A549 (cell line): ENCODE results near the gene SEMA5A. TPM values are rescaled to one million over a fixed set of nuclear protein-coding genes. Genes with fewer than 3 reads are reported as not detected.

Experiments
- ATAC-seq, 2 experiments: fragments of 200-7000 bp in 1 of 2; fragments of >200 bp in 1 of 2; cut with Nextera tagmentation in 1 of 2; cut with Tn5 transposase in 1 of 2; 3 replicates each; pipeline versions ENCODE4 v1.8.0 to v1.9.1; 2018 to 2020; ENCODE audit warnings: mild to moderate bottlenecking in 1 of 2, moderate library complexity in 1 of 2
- CTCF ChIA-PET: fragments of 300-600 bp; sonication (Branson Sonifier 250); formaldehyde crosslinking; extraction: SDS; loops from one replicate; lab custom pipeline; 2021; ENCODE audit warnings: antibody characterized with exemption, inconsistent platforms; lab: Yijun Ruan, JAX
- POLR2A ChIA-PET: fragments of 350-600 bp; formaldehyde crosslinking; extraction: SDS; loops from one replicate; lab custom pipeline; 2021; ENCODE audit warnings: antibody characterized with exemption, inconsistent platforms; lab: Yijun Ruan, JAX
- DNase-seq, 2 experiments: peaks; one replicate each; pipeline versions ENCODE4 v3.0.0 to v3.0.0-alpha.2; 2011 to 2016; ENCODE audit warnings: low read depth in 1 of 2, low spot score in 1 of 2
- FAIRE-seq: peaks from 2 replicates; lab custom pipeline; 2011; peaks lifted over from hg19 to GRCh38; lab: Jason Lieb, UNC
- H3K27ac ChIP-seq, 2 experiments: fragments of >200 bp; sonication (Bioruptor Twin); formaldehyde crosslinking; 3 replicates each; pipeline ENCODE4 v1.5.1; 2016 to 2017
- H3K4me1 ChIP-seq: fragments of >200 bp; sonication (Bioruptor Twin); formaldehyde crosslinking; 3 replicates; pipeline ENCODE4 v1.6.1; 2016
- H3K4me2 ChIP-seq: fragments of >200 bp; sonication (Bioruptor Twin); formaldehyde crosslinking; 3 replicates; pipeline ENCODE4 v1.6.1; 2016
- H3K4me3 ChIP-seq: fragments of >200 bp; sonication (Bioruptor Twin); formaldehyde crosslinking; 3 replicates; pipeline ENCODE4 v1.5.1; 2016
- H3K9me3 ChIP-seq: fragments of >200 bp; sonication (Bioruptor Twin); formaldehyde crosslinking; 3 replicates; pipeline ENCODE4 v1.6.1; 2016
- CBX2 ChIP-seq: fragments of 200-600 bp; sonication (generic); IDR thresholded peaks from 2 replicates; pipeline ENCODE4 v1.6.1; 2016; ENCODE audit warnings: low read depth, mild to moderate bottlenecking, borderline replicate concordance
- CEBPB ChIP-seq, 2 experiments: fragments of >200 bp in 1 of 2; sonication (Bioruptor Twin) in 1 of 2; formaldehyde crosslinking in 1 of 2; IDR thresholded peaks; 2 replicates each; pipeline ENCODE4 v1.6.1; 2012 to 2016
- EP300 ChIP-seq, 2 experiments: fragments of >200 bp; sonication (Bioruptor Twin); formaldehyde crosslinking; IDR thresholded peaks; 2 replicates in 1 of 2; 3 replicates in 1 of 2; pipeline ENCODE4 v1.6.1; 2016 to 2017
- ESRRA ChIP-seq: fragments of 150-350 bp; IDR thresholded peaks from 2 replicates; pipeline ENCODE4 v1.6.1; 2014; ENCODE audit warnings: mild to moderate bottlenecking, low read length, borderline replicate concordance
- FOSL2 ChIP-seq, 2 experiments: fragments of 450-650 bp in 1 of 2; fragments of >200 bp in 1 of 2; sonication (Bioruptor Twin) in 1 of 2; formaldehyde crosslinking; IDR thresholded peaks; 2 replicates each; pipeline versions ENCODE4 v1.5.0 to v1.6.1; 2016 to 2020; ENCODE audit warnings: mild to moderate bottlenecking in 1 of 2, moderate library complexity in 1 of 2
- HMGXB4 ChIP-seq: fragments of 250-450 bp; sonication (Bioruptor Pico); IDR thresholded peaks from 2 replicates; pipeline ENCODE4 v1.5.0; 2021; ENCODE audit warnings: mild to moderate bottlenecking, moderate library complexity, borderline replicate concordance
- HOXA7 ChIP-seq: fragments of 250-450 bp; sonication (Bioruptor Pico); IDR thresholded peaks from 2 replicates; pipeline ENCODE4 v1.5.0; 2020; ENCODE audit warnings: mild to moderate bottlenecking, moderate library complexity
- HOXB5 ChIP-seq: fragments of 250-450 bp; sonication (Bioruptor Pico); IDR thresholded peaks from 2 replicates; pipeline ENCODE4 v1.5.0; 2020; ENCODE audit warnings: mild to moderate bottlenecking, moderate library complexity
- MAFK ChIP-seq: fragments of 450-650 bp; IDR thresholded peaks from 2 replicates; pipeline ENCODE4 v1.6.1; 2014; ENCODE audit not compliant: partially characterized antibody
- MYC ChIP-seq: IDR thresholded peaks from 2 replicates; pipeline ENCODE4 v1.6.1; 2012; ENCODE audit warnings: mild to moderate bottlenecking, inconsistent platforms, low read length, improper control_type of control experiment, borderline replicate concordance
- NPAS2 ChIP-seq: fragments of 250-450 bp; sonication (Bioruptor Pico); IDR thresholded peaks from 2 replicates; pipeline ENCODE4 v1.8.0; 2022; ENCODE audit warnings: mild to moderate bottlenecking, moderate library complexity, borderline replicate concordance
- NR3C1 ChIP-seq: fragments of >200 bp; sonication (Bioruptor Twin); formaldehyde crosslinking; IDR thresholded peaks from 3 replicates; pipeline ENCODE4 v1.6.1; 2017
- POLR2A ChIP-seq: IDR thresholded peaks from 2 replicates; pipeline ENCODE4 v1.6.1; 2012; ENCODE audit warnings: mild to moderate bottlenecking, low read length
- RCOR1 ChIP-seq: fragments of 150-350 bp; IDR thresholded peaks from 2 replicates; pipeline ENCODE4 v1.6.1; 2014; ENCODE audit warnings: antibody characterized with exemption, low read length, low read depth
- RNF2 ChIP-seq: fragments of 200-600 bp; sonication (generic); IDR thresholded peaks from 2 replicates; pipeline ENCODE4 v1.6.1; 2016; ENCODE audit warnings: low read depth, mild to moderate bottlenecking, antibody characterized with exemption, moderate library complexity, borderline replicate concordance
- SMC3 ChIP-seq: fragments of >200 bp; sonication (Bioruptor Twin); formaldehyde crosslinking; IDR thresholded peaks from 3 replicates; pipeline ENCODE4 v1.6.1; 2018; ENCODE audit warnings: inconsistent platforms
- SREBF2 ChIP-seq: fragments of 450-650 bp; IDR thresholded peaks from 2 replicates; pipeline ENCODE4 v1.6.1; 2014; ENCODE audit warnings: mild to moderate bottlenecking, moderate library complexity
- ZC3H11A ChIP-seq: fragments of 450-650 bp; IDR thresholded peaks from 2 replicates; pipeline ENCODE4 v1.6.1; 2014; ENCODE audit warnings: antibody characterized with exemption, mild to moderate bottlenecking
- ZFP36 ChIP-seq: fragments of 450-650 bp; IDR thresholded peaks from 2 replicates; pipeline ENCODE4 v1.6.1; 2014; ENCODE audit warnings: borderline replicate concordance; ENCODE audit not compliant: partially characterized antibody
- ZSCAN20 ChIP-seq: fragments of 250-450 bp; sonication (Bioruptor Pico); IDR thresholded peaks from 2 replicates; pipeline ENCODE4 v1.8.0; 2022; ENCODE audit warnings: mild to moderate bottlenecking, moderate library complexity
- WGBS: methylation state at CpG from one replicate; pipeline ENCODE4 v1.1.6; 2017; ENCODE audit errors: missing lambda C conversion rate; 5-methylcytosine and 5-hydroxymethylcytosine counted together
- polyA plus RNA-seq, 4 experiments: library from polyadenylated mRNA; depleted of rRNA in 3 of 4; stranded (reverse); fragments of >200 nt; fragmentation: RNase III in 1 of 4; extraction: RNeasy Plus Mini Kit Qiagen cat#74134 plus additional on column Dnase treatment in 1 of 4; gene quantifications; 2 replicates in 3 of 4; 3 replicates in 1 of 4; pipeline ENCODE4 v1.2.3, GENCODE V29; 2011 to 2017
- TF ChIP-seq, protein P1 (sequence below): fragments of 250-450 bp; sonication (Bioruptor Pico); IDR thresholded peaks from 2 replicates; pipeline ENCODE4 v1.5.0; 2020; ENCODE audit warnings: low read depth, mild to moderate bottlenecking, moderate library complexity
- TF ChIP-seq, protein P2 (sequence below): fragments of 150-350 bp; IDR thresholded peaks from 2 replicates; pipeline ENCODE4 v1.6.1; 2014; ENCODE audit warnings: low read depth, mild to moderate bottlenecking, low read length
- TF ChIP-seq, protein P3 (sequence below): fragments of >200 bp; sonication (Bioruptor Twin); formaldehyde crosslinking; IDR thresholded peaks from 3 replicates; pipeline ENCODE4 v1.5.1; 2016

Gene SEMA5A
- polyA plus RNA-seq, 2 of the 4 experiments (the other 2 are of a cell fraction): not detected

DNA sequence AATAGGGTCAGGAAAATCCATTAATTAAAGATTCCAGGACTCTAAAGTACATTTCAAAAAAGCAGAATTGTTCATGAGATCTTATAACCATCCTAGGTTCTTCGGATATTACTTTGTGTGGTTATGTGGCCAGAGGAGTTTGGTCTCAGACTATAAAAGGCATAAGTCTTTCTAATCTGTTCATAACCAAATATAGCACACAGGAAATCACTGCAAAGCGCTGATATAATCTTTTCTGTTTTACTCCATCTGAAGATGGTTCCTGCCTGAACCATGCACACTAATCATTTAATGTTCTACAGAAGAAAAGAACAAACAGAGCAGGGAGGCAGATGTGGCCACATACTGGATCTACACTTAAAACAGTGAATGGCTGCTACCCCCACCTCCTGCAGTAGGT lies 182.8 kb downstream of the SEMA5A start:
- POLR2A ChIA-PET: no interaction called here

DNA sequence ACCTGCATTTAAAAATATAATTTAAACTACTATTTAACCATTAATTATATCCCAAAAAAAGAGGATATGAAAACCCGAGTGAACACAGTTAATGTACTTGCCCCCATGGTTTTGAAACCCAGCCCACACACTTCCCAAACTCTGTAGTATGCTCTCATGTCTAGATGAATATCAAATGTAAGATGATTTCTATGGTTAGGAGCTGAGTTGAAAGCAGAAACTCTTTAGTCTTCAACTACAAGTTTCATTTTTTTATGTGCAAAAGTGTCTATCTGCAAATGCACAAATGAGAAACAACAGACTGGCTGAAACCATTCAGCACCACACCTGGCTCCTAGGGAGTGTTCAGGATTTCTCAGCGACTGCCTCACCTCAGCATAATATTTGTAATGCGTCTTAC lies 183.3 kb downstream of the SEMA5A start:
- TF ChIP-seq ZC3H11A (no peak), HOXB5 (CRISPR knock-in tag) (no peak), CBX2 (no peak), RNF2 (no peak), ZSCAN20 (CRISPR knock-in tag) (no peak), NR3C1 (no peak), SMC3 (no peak)
- TF ChIP-seq, protein P1, sequence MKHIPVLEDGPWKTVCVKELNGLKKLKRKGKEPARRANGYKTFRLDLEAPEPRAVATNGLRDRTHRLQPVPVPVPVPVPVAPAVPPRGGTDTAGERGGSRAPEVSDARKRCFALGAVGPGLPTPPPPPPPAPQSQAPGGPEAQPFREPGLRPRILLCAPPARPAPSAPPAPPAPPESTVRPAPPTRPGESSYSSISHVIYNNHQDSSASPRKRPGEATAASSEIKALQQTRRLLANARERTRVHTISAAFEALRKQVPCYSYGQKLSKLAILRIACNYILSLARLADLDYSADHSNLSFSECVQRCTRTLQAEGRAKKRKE (CRISPR knock-in tag): no peak
- Histone ChIP-seq H3K4me3 (no peak overlapping the region), H3K9me3 (no peaks in the 10 kb centered on the region), H3K4me1 (no peaks in the 10 kb centered on the region), H3K4me2 (no peak overlapping the region), H3K27ac (no peak overlapping the region)
- DNase-seq (no peak), FAIRE-seq (no peak), ATAC-seq (no peak)
- POLR2A ChIA-PET: no interaction called here
- CTCF ChIA-PET: interaction anchor here (1.3 to 1.5 kb wide), 2 partner anchors 784 to 1056 kb away, joined by 3 read pairs; no protein-coding TSS in a partner anchor
- WGBS: 3% methylated on average over 3 of the region's 3 CpGs

More for the DNA sequence above, 182.8 kb downstream of the SEMA5A start:
- Histone ChIP-seq H3K9me3 (no peaks in the 10 kb centered on the region), H3K27ac (no peak overlapping the region), H3K4me2 (no peak overlapping the region)
- ATAC-seq (no peak), DNase-seq (no peak), FAIRE-seq (no peak)
- CTCF ChIA-PET: interaction anchor here (1.5 kb wide), 1 partner anchor 784 kb away, joined by 3 read pairs; no protein-coding TSS in a partner anchor
- TF ChIP-seq ZFP36 (no peak), MYC (no peak), MAFK (no peak), CEBPB (IDR thresholded peaks at IDR 0.05) (no peak), EP300 (IDR thresholded peaks at IDR 0.05) (no peak), RCOR1 (no peak), ESRRA (no peak), SMC3 (no peak), SREBF2 (no peak), HMGXB4 (CRISPR knock-in tag) (no peak), FOSL2 (IDR thresholded peaks at IDR 0.05) (no peak), FOSL2 (CRISPR knock-in tag; IDR thresholded peaks at IDR 0.05) (no peak), POLR2A (no peak), NPAS2 (CRISPR knock-in tag) (no peak), ZC3H11A (no peak), HOXA7 (CRISPR knock-in tag) (no peak)
- TF ChIP-seq, protein P2, sequence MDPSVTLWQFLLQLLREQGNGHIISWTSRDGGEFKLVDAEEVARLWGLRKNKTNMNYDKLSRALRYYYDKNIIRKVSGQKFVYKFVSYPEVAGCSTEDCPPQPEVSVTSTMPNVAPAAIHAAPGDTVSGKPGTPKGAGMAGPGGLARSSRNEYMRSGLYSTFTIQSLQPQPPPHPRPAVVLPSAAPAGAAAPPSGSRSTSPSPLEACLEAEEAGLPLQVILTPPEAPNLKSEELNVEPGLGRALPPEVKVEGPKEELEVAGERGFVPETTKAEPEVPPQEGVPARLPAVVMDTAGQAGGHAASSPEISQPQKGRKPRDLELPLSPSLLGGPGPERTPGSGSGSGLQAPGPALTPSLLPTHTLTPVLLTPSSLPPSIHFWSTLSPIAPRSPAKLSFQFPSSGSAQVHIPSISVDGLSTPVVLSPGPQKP: no peak
- TF ChIP-seq, protein P3, sequence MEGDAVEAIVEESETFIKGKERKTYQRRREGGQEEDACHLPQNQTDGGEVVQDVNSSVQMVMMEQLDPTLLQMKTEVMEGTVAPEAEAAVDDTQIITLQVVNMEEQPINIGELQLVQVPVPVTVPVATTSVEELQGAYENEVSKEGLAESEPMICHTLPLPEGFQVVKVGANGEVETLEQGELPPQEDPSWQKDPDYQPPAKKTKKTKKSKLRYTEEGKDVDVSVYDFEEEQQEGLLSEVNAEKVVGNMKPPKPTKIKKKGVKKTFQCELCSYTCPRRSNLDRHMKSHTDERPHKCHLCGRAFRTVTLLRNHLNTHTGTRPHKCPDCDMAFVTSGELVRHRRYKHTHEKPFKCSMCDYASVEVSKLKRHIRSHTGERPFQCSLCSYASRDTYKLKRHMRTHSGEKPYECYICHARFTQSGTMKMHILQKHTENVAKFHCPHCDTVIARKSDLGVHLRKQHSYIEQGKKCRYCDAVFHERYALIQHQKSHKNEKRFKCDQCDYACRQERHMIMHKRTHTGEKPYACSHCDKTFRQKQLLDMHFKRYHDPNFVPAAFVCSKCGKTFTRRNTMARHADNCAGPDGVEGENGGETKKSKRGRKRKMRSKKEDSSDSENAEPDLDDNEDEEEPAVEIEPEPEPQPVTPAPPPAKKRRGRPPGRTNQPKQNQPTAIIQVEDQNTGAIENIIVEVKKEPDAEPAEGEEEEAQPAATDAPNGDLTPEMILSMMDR: no peak
- TF ChIP-seq, all 56 proteins: peak for 0
- no peaks in the 10 kb centered on the region for H3K4me1 ChIP-seq
- 2% methylated on average over 2 of the region's 2 CpGs for WGBS
- no peak overlapping the region for H3K4me3 ChIP-seq
